Smooth muscle cell (in vitro differentiated cells): ENCODE measurements around the gene UGGT1. TPM values are rescaled to one million over a fixed set of nuclear protein-coding genes. Genes with fewer than 3 reads are reported as not detected.
"Not testable (repeated sequence)": the region's sequence is repeated elsewhere in the genome, so short reads cannot be mapped to it uniquely, and the experiment has no call there.

Source experiments
- DNase-seq: peaks from one replicate; lab custom pipeline; 2025; ENCODE audit not compliant: unreplicated experiment; lab: John Stamatoyannopoulos, UW
- H2AFZ ChIP-seq: fragments of 200-600 bp; sonication (generic); 2 replicates; pipeline ENCODE4 v1.6.0; 2016; ENCODE audit warnings: antibody characterized with exemption, low read depth, mild to moderate bottlenecking
- H3F3A ChIP-seq: fragments of 200-600 bp; sonication (generic); 2 replicates; pipeline ENCODE4 v1.6.0; 2017; ENCODE audit warnings: antibody characterized with exemption, low read depth
- H3K27ac ChIP-seq: fragments of 200-600 bp; sonication (generic); 2 replicates; pipeline ENCODE4 v1.5.1; 2016; ENCODE audit warnings: low read depth, mild to moderate bottlenecking
- H3K27me3 ChIP-seq: fragments of 200-600 bp; sonication (generic); 2 replicates; pipeline ENCODE4 v1.6.1; 2016; ENCODE audit warnings: low read depth, mild to moderate bottlenecking
- H3K36me3 ChIP-seq: fragments of 200-600 bp; sonication (generic); 2 replicates; pipeline ENCODE4 v1.5.1; 2016; ENCODE audit warnings: low read depth
- H3K4me1 ChIP-seq: fragments of 200-600 bp; sonication (generic); 2 replicates; pipeline ENCODE4 v1.5.1; 2016; ENCODE audit warnings: low read depth
- H3K4me2 ChIP-seq: fragments of 200-600 bp; sonication (generic); 2 replicates; pipeline ENCODE4 v1.6.0; 2016; ENCODE audit warnings: mild to moderate bottlenecking
- H3K4me3 ChIP-seq: fragments of 200-600 bp; sonication (generic); 2 replicates; pipeline ENCODE4 v1.5.1; 2016; ENCODE audit warnings: mild to moderate bottlenecking
- H3K79me2 ChIP-seq: fragments of 200-600 bp; sonication (generic); 2 replicates; pipeline ENCODE4 v1.6.0; 2016; ENCODE audit warnings: low read depth, mild to moderate bottlenecking
- H3K9ac ChIP-seq: fragments of 200-600 bp; sonication (generic); 2 replicates; pipeline ENCODE4 v1.6.0; 2016; ENCODE audit warnings: low read depth
- H3K9me3 ChIP-seq: fragments of 200-600 bp; sonication (generic); replicated peaks from 2 replicates; pipeline ENCODE4 v1.5.1; 2016; ENCODE audit warnings: low read depth
- H4K20me1 ChIP-seq: fragments of 200-600 bp; sonication (generic); 2 replicates; pipeline ENCODE4 v1.6.0; 2016; ENCODE audit warnings: low read depth
- WGBS: methylation state at CpG from one replicate; pipeline ENCODE4 v1.1.7; 2016; ENCODE audit warnings: low lambda C conversion rate; 5-methylcytosine and 5-hydroxymethylcytosine counted together
- polyA plus RNA-seq: library from polyadenylated mRNA; unstranded; fragments of >200 nt; fragmentation: Nextera tagmentation; extraction: Ambion mirVana; gene quantifications from 2 replicates; pipeline ENCODE4 v1.2.1, GENCODE V29; 2016
- total RNA-seq: library from RNA; depleted of rRNA; stranded (reverse); fragments of >200 nt; gene quantifications from 2 replicates; pipeline ENCODE4 v1.2.3, GENCODE V29; 2014
- TF ChIP-seq, protein P1 (sequence below): fragments of 200-600 bp; sonication (generic); IDR thresholded peaks from 2 replicates; pipeline ENCODE4 v1.5.1; 2017; ENCODE audit warnings: borderline replicate concordance, mild to moderate bottlenecking, antibody characterized with exemption; ENCODE audit not compliant: insufficient read depth, poor library complexity, severe bottlenecking

The UGGT1 gene
- total and polyA plus RNA-seq, 2 experiments from 2014 or later, result 14.3 to 46.3 TPM

- peaks cover 16% of the 10 kb centered on the region for H3K36me3 ChIP-seq
- no peaks in the 10 kb centered on the region for H3K4me1 ChIP-seq
- peak overlapping the region; percentile 20 for H3K4me2 ChIP-seq
- WGBS, result 97% methylated on average over 4 of the region's 4 CpGs
- H3K9me3 ChIP-seq, result no peaks in the 10 kb centered on the region
- H3F3A ChIP-seq, result peaks cover 6% of the 10 kb centered on the region
- no peak overlapping the region for H3K27ac ChIP-seq
- no peak overlapping the region for H3K9ac ChIP-seq
- H3K27me3 ChIP-seq, result no peaks in the 10 kb centered on the region
- TF ChIP-seq, protein P1, sequence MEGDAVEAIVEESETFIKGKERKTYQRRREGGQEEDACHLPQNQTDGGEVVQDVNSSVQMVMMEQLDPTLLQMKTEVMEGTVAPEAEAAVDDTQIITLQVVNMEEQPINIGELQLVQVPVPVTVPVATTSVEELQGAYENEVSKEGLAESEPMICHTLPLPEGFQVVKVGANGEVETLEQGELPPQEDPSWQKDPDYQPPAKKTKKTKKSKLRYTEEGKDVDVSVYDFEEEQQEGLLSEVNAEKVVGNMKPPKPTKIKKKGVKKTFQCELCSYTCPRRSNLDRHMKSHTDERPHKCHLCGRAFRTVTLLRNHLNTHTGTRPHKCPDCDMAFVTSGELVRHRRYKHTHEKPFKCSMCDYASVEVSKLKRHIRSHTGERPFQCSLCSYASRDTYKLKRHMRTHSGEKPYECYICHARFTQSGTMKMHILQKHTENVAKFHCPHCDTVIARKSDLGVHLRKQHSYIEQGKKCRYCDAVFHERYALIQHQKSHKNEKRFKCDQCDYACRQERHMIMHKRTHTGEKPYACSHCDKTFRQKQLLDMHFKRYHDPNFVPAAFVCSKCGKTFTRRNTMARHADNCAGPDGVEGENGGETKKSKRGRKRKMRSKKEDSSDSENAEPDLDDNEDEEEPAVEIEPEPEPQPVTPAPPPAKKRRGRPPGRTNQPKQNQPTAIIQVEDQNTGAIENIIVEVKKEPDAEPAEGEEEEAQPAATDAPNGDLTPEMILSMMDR, result no peak
- peaks cover 4% of the 10 kb centered on the region for H4K20me1 ChIP-seq
- no peak overlapping the region for H2AFZ ChIP-seq
- H3K79me2 ChIP-seq, result no peaks in the 10 kb centered on the region
- H3K4me3 ChIP-seq, result no peak overlapping the region
- no peak for DNase-seq
Observed at GRCh38 chr2:128169933-128170709, 79.1 kb downstream of the UGGT1 start.

DNA sequence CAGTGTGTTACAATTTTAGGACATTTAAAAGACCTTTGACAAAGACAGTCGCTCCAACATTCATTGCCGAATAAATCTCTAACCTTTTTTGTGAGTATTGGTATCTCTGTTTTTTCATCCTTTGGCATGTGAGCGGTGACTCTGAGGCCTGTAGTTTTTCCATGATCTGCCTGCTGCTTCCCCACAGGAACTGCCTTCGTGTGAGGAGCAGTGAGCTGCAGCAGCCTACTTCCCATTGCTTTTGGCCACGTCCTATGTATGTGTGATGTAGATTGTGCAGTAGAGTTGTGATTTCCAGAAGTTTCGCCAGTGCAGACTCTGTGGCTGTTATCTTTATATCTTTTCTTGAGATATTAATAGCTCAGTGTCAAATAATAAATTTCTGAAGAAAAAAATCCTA is 79.8 kb downstream of the UGGT1 start:
- Histone ChIP-seq H3K27me3 (no peaks in the 10 kb centered on the region), H3K4me3 (no peak overlapping the region), H2AFZ (no peak overlapping the region), H3K79me2 (no peaks in the 10 kb centered on the region), H4K20me1 (peaks cover 4% of the 10 kb centered on the region), H3K4me1 (no peaks in the 10 kb centered on the region), H3K4me2 (no peak overlapping the region), H3K9ac (no peak overlapping the region), H3K27ac (no peak overlapping the region), H3K36me3 (peaks cover 19% of the 10 kb centered on the region), H3F3A (peaks cover 6% of the 10 kb centered on the region), H3K9me3 (no peaks in the 10 kb centered on the region)
- no peak for DNase-seq
- WGBS, result 86% methylated on average over 6 of the region's 6 CpGs
- TF ChIP-seq, protein P1, result no peak

GRCh38 chr2:128172191-128172590 is 81.2 kb downstream of the UGGT1 start:
- H3F3A ChIP-seq, result peaks cover 6% of the 10 kb centered on the region
- WGBS, result 93% methylated on average over 5 of the region's 5 CpGs
- no peak overlapping the region for H3K27ac ChIP-seq
- no peaks in the 10 kb centered on the region for H3K79me2 ChIP-seq
- DNase-seq, result no peak
- TF ChIP-seq, protein P1, result peak; percentile 19
- H3K27me3 ChIP-seq, result no peaks in the 10 kb centered on the region
- peaks cover 4% of the 10 kb centered on the region for H4K20me1 ChIP-seq
- H3K36me3 ChIP-seq, result peaks cover 19% of the 10 kb centered on the region
- H3K4me2 ChIP-seq, result no peak overlapping the region
- H2AFZ ChIP-seq, result no peak overlapping the region
- H3K4me1 ChIP-seq, result no peaks in the 10 kb centered on the region
- H3K9ac ChIP-seq, result no peak overlapping the region
- H3K4me3 ChIP-seq, result no peak overlapping the region
- no peaks in the 10 kb centered on the region for H3K9me3 ChIP-seq

- H3K79me2 ChIP-seq, H3K4me1 ChIP-seq, H3K27me3 ChIP-seq, H3K4me3 ChIP-seq, H4K20me1 ChIP-seq, DNase-seq, H3K9ac ChIP-seq, H3K27ac ChIP-seq, H3K9me3 ChIP-seq, H3K4me2 ChIP-seq, H2AFZ ChIP-seq: not testable (repeated sequence)
- peaks cover 19% of the 10 kb centered on the region for H3K36me3 ChIP-seq
- 96% methylated on average over 4 of the region's 4 CpGs for WGBS
- H3F3A ChIP-seq, result peaks cover 10% of the 10 kb centered on the region
Observed at GRCh38 chr2:128174067-128174466, 83.1 kb downstream of the UGGT1 start.
